GM12865 (cell line): ENCODE data around the gene SUPT5H.

Experiments used
- DNase-seq: peaks from one replicate; pipeline ENCODE4 v3.0.0; 2010; ENCODE audit warnings: low read depth
- H3K4me3 ChIP-seq: 2 replicates; pipeline ENCODE4 v1.5.1; 2011; ENCODE audit warnings: mild to moderate bottlenecking, low read depth, low read length, control low read depth
- CTCF ChIP-seq: IDR thresholded peaks from 2 replicates; pipeline ENCODE4 v1.5.1; 2011; ENCODE audit warnings: low read length, control low read depth, low read depth, inconsistent platforms; ENCODE audit not compliant: insufficient read depth; ENCODE audit errors: missing control alignments

The SUPT5H gene

GRCh38 chr19:39406656-39407409 is 38.5 kb upstream of the SUPT5H start, which contains the start of gene ZFP36:
Gene ZFP36 (plus strand): TSS chr19:39406847. CDS start chr19:39406905, 58 bp downstream.
- peak within 1 kb of the TSS; percentile 92 for H3K4me3 ChIP-seq
- peak; percentile 1 for TF ChIP-seq CTCF
- DNase-seq, result peak; percentile 95

GRCh38 chr19:39407410-39407659 is 38.0 kb upstream of the SUPT5H start:
- no peak for DNase-seq
- no peak for TF ChIP-seq CTCF
- peak overlapping the region; percentile 92 for H3K4me3 ChIP-seq

GRCh38 chr19:39407660-39408391 is 37.6 kb upstream of the SUPT5H start:
- peak overlapping the region; percentile 92 for H3K4me3 ChIP-seq
- DNase-seq, result peak; percentile 75
- TF ChIP-seq CTCF, result no peak

GRCh38 chr19:39408392-39409207 is 36.8 kb upstream of the SUPT5H start:
- no peak for DNase-seq
- peak overlapping the region; percentile 92 for H3K4me3 ChIP-seq
- TF ChIP-seq CTCF, result no peak

- peak; percentile 88 for DNase-seq
- TF ChIP-seq CTCF, result no peak
- peak overlapping the region; percentile 92 for H3K4me3 ChIP-seq
These were observed 36.0 kb upstream of the SUPT5H start for GRCh38 chr19:39409208-39410016.
